GM23248 (cell line): Measurements from ENCODE around the gene KCNT1. TPM values are rescaled to one million over a fixed set of nuclear protein-coding genes. Genes with fewer than 3 reads are reported as not detected.

Source experiments
- DNase-seq: peaks from one replicate; pipeline ENCODE4 v3.0.0-alpha.2; 2015
- H2AFZ ChIP-seq: fragments of 200-600 bp; sonication (generic); 2 replicates; pipeline ENCODE4 v1.6.1; 2016; ENCODE audit warnings: antibody characterized with exemption
- H3F3A ChIP-seq: fragments of 200-600 bp; sonication (generic); 2 replicates; pipeline ENCODE4 v1.6.1; 2016; ENCODE audit warnings: mild to moderate bottlenecking, antibody characterized with exemption, mixed run types; ENCODE audit not compliant: insufficient read depth
- H3K27ac ChIP-seq: fragments of 200-600 bp; sonication (generic); 2 replicates; pipeline ENCODE4 v1.5.1; 2016; ENCODE audit warnings: mild to moderate bottlenecking
- H3K27me3 ChIP-seq: fragments of 200-600 bp; sonication (generic); replicated peaks from 2 replicates; pipeline ENCODE4 v1.6.1; 2016; ENCODE audit warnings: mild to moderate bottlenecking; ENCODE audit not compliant: insufficient read depth
- H3K36me3 ChIP-seq: fragments of 200-600 bp; sonication (generic); 2 replicates; pipeline ENCODE4 v1.6.1; 2016; ENCODE audit warnings: low read depth, mild to moderate bottlenecking
- H3K4me1 ChIP-seq: fragments of 200-600 bp; sonication (generic); 2 replicates; pipeline ENCODE4 v1.6.1; 2016; ENCODE audit warnings: mild to moderate bottlenecking; ENCODE audit not compliant: insufficient read depth
- H3K4me2 ChIP-seq: fragments of 200-600 bp; sonication (generic); one replicate; pipeline ENCODE4 v1.6.1; 2016; ENCODE audit warnings: mild to moderate bottlenecking; ENCODE audit not compliant: unreplicated experiment
- H3K4me3 ChIP-seq: fragments of 200-600 bp; sonication (generic); 2 replicates; pipeline ENCODE4 v1.5.1; 2016; ENCODE audit warnings: mild to moderate bottlenecking
- H3K79me2 ChIP-seq: fragments of 200-600 bp; sonication (generic); 2 replicates; pipeline ENCODE4 v1.6.1; 2016; ENCODE audit warnings: mild to moderate bottlenecking; ENCODE audit not compliant: insufficient read depth
- H3K9ac ChIP-seq: fragments of 200-600 bp; sonication (generic); 2 replicates; pipeline ENCODE4 v1.6.1; 2016; ENCODE audit warnings: mild to moderate bottlenecking
- H3K9me2 ChIP-seq: fragments of 200-600 bp; sonication (generic); 2 replicates; pipeline ENCODE4 v1.6.1; 2016; ENCODE audit warnings: mixed run types, mild to moderate bottlenecking, moderate library complexity; ENCODE audit not compliant: insufficient read depth
- H3K9me3 ChIP-seq: fragments of 200-600 bp; sonication (generic); one replicate; pipeline ENCODE4 v1.6.1; 2017; ENCODE audit warnings: low read depth
- H4K20me1 ChIP-seq: fragments of 200-600 bp; sonication (generic); 2 replicates; pipeline ENCODE4 v1.6.0; 2016; ENCODE audit not compliant: insufficient read depth
- EZH2 ChIP-seq: fragments of 200-600 bp; sonication (generic); IDR thresholded peaks from 2 replicates; pipeline ENCODE4 v1.6.1; 2018; ENCODE audit warnings: antibody characterized with exemption, mild to moderate bottlenecking; ENCODE audit not compliant: insufficient read depth, poor library complexity, severe bottlenecking
- EZH2phosphoT487 ChIP-seq: fragments of 200-600 bp; sonication (generic); IDR thresholded peaks from 2 replicates; pipeline ENCODE4 v1.6.1; 2018; ENCODE audit warnings: antibody characterized with exemption, moderate library complexity, mild to moderate bottlenecking, low read depth; ENCODE audit not compliant: insufficient read depth
- WGBS, 2 experiments: methylation state at CpG; one replicate each; pipeline ENCODE4 v1.1.6; 2015 to 2017; ENCODE audit warnings: low lambda C conversion rate in 2 of 2, low coverage in 1 of 2; ENCODE audit errors: missing lambda C conversion rate in 2 of 2; 5-methylcytosine and 5-hydroxymethylcytosine counted together
- in situ Hi-C: fragments of 300-500 bp; cut with MboI; formaldehyde crosslinking; loops from 2 replicates; pipeline ENCODE4 v1.15.0; 2020
- polyA plus RNA-seq: library from polyadenylated mRNA; unstranded; fragments of >200 nt; fragmentation: Nextera tagmentation; extraction: Ambion mirVana; gene quantifications from 2 replicates; pipeline ENCODE4 v1.2.1, GENCODE V29; 2016
- total RNA-seq: library from RNA; depleted of rRNA; stranded (reverse); fragments of >200 nt; shearing (Covaris generic); gene quantifications from 2 replicates; pipeline ENCODE4 v1.2.3, GENCODE V29; 2014

KCNT1 gene
- total and polyA plus RNA-seq, 2 experiments from 2014 or later = not detected

DNA sequence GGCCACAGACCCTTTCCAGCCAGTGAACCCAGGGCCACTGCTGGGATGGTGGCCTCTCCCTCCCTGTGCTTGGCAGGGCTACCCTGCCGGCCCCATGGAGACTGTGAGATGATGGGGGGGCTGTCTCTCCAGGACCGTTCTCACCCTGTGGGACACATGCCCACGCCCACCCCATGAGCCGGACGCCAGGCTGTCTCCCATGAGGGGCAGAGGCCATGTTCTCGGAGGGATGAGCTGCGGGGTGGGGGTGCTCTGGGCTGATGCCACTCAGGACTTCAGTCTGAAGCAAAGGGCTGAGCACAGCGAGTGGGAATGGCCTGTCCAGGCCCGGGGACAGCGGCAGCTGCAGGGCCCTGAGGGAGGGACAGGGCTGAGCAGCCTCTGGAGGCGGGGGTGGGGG lies 88.9 kb downstream of the KCNT1 start:
- Histone ChIP-seq H2AFZ (no peak overlapping the region), H3K27ac (no peak overlapping the region), H4K20me1 (no peaks in the 10 kb centered on the region), H3K4me1 (no peaks in the 10 kb centered on the region), H3K9me2 (no peaks in the 10 kb centered on the region), H3F3A (no peaks in the 10 kb centered on the region), H3K27me3 (no peaks in the 10 kb centered on the region; the same call in 1 of the 2 replicates), H3K9me3 (no peaks in the 10 kb centered on the region), H3K9ac (no peak overlapping the region), H3K36me3 (no peaks in the 10 kb centered on the region), H3K4me3 (no peak overlapping the region), H3K4me2 (no peak overlapping the region), H3K79me2 (no peaks in the 10 kb centered on the region)
- DNase-seq = no peak
- WGBS, 2 experiments = 27 to 32% methylated on average over 9 to 11 of the region's 11 CpGs
- no peak for TF ChIP-seq EZH2
- in situ Hi-C loops = no loop called here

DNA sequence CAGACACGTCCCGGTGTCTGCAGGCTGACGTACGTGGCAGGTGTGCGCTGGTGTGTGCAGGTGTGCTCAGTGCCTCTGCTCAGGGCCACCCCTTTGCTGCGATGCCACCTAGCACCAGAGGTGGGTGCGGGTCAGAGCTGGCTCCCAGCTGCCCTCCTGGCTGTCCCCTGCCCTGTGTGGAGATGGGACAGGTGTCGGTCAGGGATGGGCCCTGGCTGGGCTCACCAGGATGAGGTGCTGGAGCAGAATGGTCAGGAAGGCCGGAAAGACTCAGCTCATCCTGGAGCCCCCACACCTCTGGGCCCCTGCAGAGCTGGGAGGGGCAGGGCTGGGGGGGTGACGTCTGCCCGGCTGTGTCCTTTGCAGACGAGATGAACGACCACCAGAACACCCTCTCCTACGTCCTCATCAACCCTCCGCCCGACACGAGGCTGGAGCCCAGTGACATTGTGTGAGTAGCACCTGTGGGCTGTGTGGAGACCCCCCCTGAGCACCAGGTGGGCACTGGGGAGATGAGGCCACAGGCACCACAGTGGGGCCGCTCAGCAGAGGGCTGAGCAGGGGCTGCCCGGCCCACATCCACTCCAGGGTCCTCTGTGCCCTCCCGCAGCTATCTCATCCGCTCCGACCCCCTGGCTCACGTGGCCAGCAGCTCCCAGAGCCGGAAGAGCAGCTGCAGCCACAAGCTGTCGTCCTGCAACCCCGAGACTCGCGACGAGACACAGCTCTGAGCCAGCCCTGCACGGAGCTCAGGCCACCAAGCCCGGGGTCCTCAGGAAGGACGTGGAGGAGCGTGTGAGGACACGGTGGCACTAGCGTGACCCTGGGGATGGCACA lies 89.7 kb downstream of the KCNT1 start:
- Histone ChIP-seq H3K4me2 (no peak overlapping the region), H3K9me2 (no peaks in the 10 kb centered on the region), H3K4me1 (no peaks in the 10 kb centered on the region), H3K79me2 (no peaks in the 10 kb centered on the region), H3K9ac (no peak overlapping the region), H4K20me1 (no peaks in the 10 kb centered on the region), H3K27me3 (no peaks in the 10 kb centered on the region; the same call in 1 of the 2 replicates), H3K4me3 (no peak overlapping the region), H2AFZ (no peak overlapping the region), H3F3A (no peaks in the 10 kb centered on the region), H3K27ac (no peak overlapping the region), H3K9me3 (no peaks in the 10 kb centered on the region), H3K36me3 (no peaks in the 10 kb centered on the region)
- TF ChIP-seq EZH2 (no peak), EZH2phosphoT487 (no peak)
- WGBS, 2 experiments = 32 to 37% methylated on average over 34 to 35 of the region's 35 CpGs
- in situ Hi-C loops = no loop called here
- DNase-seq = no peak

DNA sequence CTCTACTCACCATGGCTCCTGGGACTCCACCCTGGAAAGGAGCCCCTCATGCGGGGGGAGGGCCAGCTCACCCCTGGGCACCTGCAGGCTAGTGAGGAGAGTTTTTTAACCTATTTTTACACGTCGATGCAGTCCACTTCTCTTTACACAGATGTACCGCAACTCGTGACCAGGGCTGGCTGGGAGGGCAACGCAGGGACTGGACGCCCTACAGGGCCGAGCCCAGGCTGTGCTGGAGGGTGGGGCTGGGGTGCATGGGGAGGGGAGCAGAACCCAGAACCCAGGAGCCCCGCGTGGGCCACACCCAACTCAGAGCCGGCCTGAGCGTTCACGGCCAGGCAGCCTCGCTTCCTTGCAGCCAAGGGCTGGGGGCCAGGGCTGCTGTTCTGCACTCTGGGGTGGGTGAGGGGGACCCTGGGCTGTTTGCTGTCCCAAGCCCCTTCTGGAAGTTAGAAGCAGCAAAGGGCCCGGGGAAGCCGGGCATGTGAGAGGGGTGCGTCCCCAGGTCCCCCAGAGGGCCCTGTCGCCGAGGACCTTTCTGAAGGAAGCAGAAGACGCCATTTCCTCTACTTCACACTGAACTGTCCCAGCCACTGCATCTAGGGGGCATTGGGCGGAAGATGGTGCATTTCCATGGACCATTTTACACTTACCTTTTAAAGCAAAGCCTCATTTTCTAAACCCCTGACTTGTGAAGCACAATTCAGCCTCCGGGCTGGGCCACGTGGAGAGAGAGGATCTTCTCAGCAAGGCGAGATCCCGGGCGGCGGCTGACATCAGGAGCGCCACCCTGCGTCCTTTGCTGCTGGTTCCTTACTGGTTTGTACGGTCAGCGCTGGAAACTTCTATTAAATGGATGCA lies 90.5 kb downstream of the KCNT1 start:
- Histone ChIP-seq H3K79me2 (no peaks in the 10 kb centered on the region), H2AFZ (no peak overlapping the region), H3K4me1 (no peaks in the 10 kb centered on the region), H3K9ac (no peak overlapping the region), H3K4me3 (no peak overlapping the region), H3K36me3 (no peaks in the 10 kb centered on the region), H3K27me3 (no peaks in the 10 kb centered on the region; the same call in 1 of the 2 replicates), H3K9me2 (no peaks in the 10 kb centered on the region), H3K9me3 (no peaks in the 10 kb centered on the region), H3F3A (no peaks in the 10 kb centered on the region), H4K20me1 (no peaks in the 10 kb centered on the region), H3K27ac (no peak overlapping the region), H3K4me2 (no peak overlapping the region)
- 62 to 63% methylated on average over 31 of the region's 31 CpGs for WGBS, 2 experiments
- TF ChIP-seq EZH2phosphoT487 = no peak
- TF ChIP-seq EZH2 = no peak
- DNase-seq = no peak
- in situ Hi-C loops = no loop called here

DNA sequence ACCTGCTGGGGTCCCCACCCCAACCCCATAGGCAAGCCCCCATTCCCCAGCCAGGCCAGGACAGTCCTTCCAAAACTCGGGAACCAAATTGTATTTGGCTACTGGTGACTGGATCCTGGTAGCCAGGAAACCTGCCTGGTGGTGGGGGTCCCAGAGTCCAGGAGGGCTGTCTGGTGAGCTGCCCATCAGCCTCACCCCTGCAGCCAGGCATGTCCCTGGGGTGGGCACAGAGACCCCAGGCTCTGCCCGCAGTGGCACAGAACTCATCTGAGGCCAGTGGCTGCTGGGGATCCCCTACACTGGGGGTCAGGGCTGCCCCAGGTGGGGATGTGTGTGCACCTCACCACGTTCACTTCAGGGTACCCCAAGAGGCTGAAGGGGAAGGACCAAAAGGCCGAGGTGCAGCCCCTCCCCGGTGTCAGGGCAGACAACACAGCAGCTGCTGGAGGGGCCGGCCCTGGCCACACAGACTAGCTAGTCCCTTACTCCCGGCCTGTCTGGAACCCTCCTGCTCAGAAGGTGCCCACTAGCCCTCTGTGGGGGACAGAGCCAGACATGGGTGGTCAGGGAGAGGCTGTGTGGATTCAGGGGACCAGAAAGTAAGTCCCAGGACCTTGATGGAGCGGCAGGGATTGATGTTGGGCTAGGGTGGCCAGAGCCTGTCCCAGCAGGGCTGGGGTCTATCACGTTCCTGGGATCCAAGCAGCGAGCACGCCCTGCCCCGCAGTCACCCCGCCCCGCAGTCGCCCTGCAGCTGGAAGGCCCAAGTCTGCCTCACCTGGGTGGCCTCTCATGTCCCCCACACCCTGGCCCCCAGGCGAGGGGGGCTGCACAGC lies 91.5 kb downstream of the KCNT1 start:
- H3K9ac ChIP-seq = no peak overlapping the region
- H3K4me3 ChIP-seq = no peak overlapping the region
- TF ChIP-seq EZH2phosphoT487 = no peak
- TF ChIP-seq EZH2 = no peak
- in situ Hi-C loops = no loop called here
- no peaks in the 10 kb centered on the region; the same call in 1 of the 2 replicates for H3K27me3 ChIP-seq
- no peaks in the 10 kb centered on the region for H3K9me3 ChIP-seq
- H4K20me1 ChIP-seq = no peaks in the 10 kb centered on the region
- no peak for DNase-seq
- no peaks in the 10 kb centered on the region for H3K79me2 ChIP-seq
- H3K27ac ChIP-seq = no peak overlapping the region
- no peaks in the 10 kb centered on the region for H3F3A ChIP-seq
- H3K36me3 ChIP-seq = no peaks in the 10 kb centered on the region
- no peaks in the 10 kb centered on the region for H3K4me1 ChIP-seq
- 55 to 74% methylated on average over 8 to 15 of the region's 16 CpGs for WGBS, 2 experiments
- H3K9me2 ChIP-seq = no peaks in the 10 kb centered on the region
- no peak overlapping the region for H2AFZ ChIP-seq
- H3K4me2 ChIP-seq = no peak overlapping the region
